Measurements from ENCODE around the gene S100P. TPM values are rescaled to one million over a fixed set of nuclear protein-coding genes. Genes with fewer than 3 reads are reported as not detected.

S100P gene
- total RNA-seq, 4 donors from 2014 or later, result 15.8 to 65.8 (median 51.8) TPM

GRCh38 chr4:6716958-6717655, 23.4 kb downstream of the S100P start:
- intact Hi-C loops (cut with DNase I), result no loop called here
- Histone ChIP-seq H3K27me3 (no peaks in the 10 kb centered on the region), H3K36me3 (peaks cover 0 to 4% (median 0%) of the 10 kb centered on the region in 3 donors), H3K4me1 (peaks cover 5 to 40% (median 27%) of the 10 kb centered on the region in 3 donors), H3K9me3 (no peaks in the 10 kb centered on the region), H3K27ac (peak overlapping the region; percentile 88 to 98 (median 97)), H3K4me3 (peak overlapping the region; percentile 80 to 97 (median 88))
- DNase-seq, result no peak
- WGBS, 2 donors, result 11 to 20% methylated on average over 7 of the region's 7 CpGs
- TF ChIP-seq POLR2A (IDR thresholded peaks at IDR 0.05) (no peak), CTCF (IDR thresholded peaks at IDR 0.05) (no peak)

- TF ChIP-seq POLR2A (IDR thresholded peaks at IDR 0.05) (no peak), CTCF (IDR thresholded peaks at IDR 0.05) (no peak)
- 78 to 89% methylated on average over 7 of the region's 7 CpGs for WGBS, 2 donors
- intact Hi-C loops (cut with DNase I), result no loop called here
Measured at GRCh38 chr4:6718932-6719610, 25.4 kb downstream of the S100P start.

GRCh38 chr4:6719611-6720179, 26.0 kb downstream of the S100P start:
- 59 to 80% methylated on average over 4 to 6 of the region's 8 CpGs for WGBS, 2 donors

More at GRCh38 chr4:6718932-6719610, 25.4 kb downstream of the S100P start:
- H3K4me1 ChIP-seq, result peaks cover 5 to 40% (median 27%) of the 10 kb centered on the region in 3 donors
- H3K4me3 ChIP-seq, result no peak overlapping the region
- H3K9me3 ChIP-seq, result no peaks in the 10 kb centered on the region
- peaks cover 0 to 4% (median 0%) of the 10 kb centered on the region in 3 donors for H3K36me3 ChIP-seq
- DNase-seq, result no peak
- no peak overlapping the region for H3K27ac ChIP-seq
- H3K27me3 ChIP-seq, result no peaks in the 10 kb centered on the region

GRCh38 chr4:6720202-6720699, 26.6 kb downstream of the S100P start:
- no peaks in the 10 kb centered on the region for H3K9me3 ChIP-seq
- H3K36me3 ChIP-seq, result peaks cover 0 to 4% (median 0%) of the 10 kb centered on the region in 3 donors
- no peak for DNase-seq
- H3K4me3 ChIP-seq, result no peak overlapping the region
- WGBS, 2 donors, result 3 to 6% methylated on average over 11 to 14 of the region's 14 CpGs
- peaks cover 11 to 47% (median 27%) of the 10 kb centered on the region in 3 donors for H3K4me1 ChIP-seq
- TF ChIP-seq CTCF (IDR thresholded peaks at IDR 0.05) (peak; percentile 87 to 97 (median 93)), POLR2A (IDR thresholded peaks at IDR 0.05) (no peak)
- intact Hi-C loops (cut with DNase I), result loop anchor here (5.0 kb wide), 1 partner anchor 152 kb away; no protein-coding TSS in a partner anchor
- no peak overlapping the region for H3K27ac ChIP-seq
- no peaks in the 10 kb centered on the region for H3K27me3 ChIP-seq

More at GRCh38 chr4:6719611-6720179, 26.0 kb downstream of the S100P start:
- peaks cover 6 to 43% (median 27%) of the 10 kb centered on the region in 3 donors for H3K4me1 ChIP-seq
- no peaks in the 10 kb centered on the region for H3K9me3 ChIP-seq
- H3K36me3 ChIP-seq, result peaks cover 0 to 4% (median 0%) of the 10 kb centered on the region in 3 donors
- no peaks in the 10 kb centered on the region for H3K27me3 ChIP-seq
- no peak for DNase-seq
- H3K27ac ChIP-seq, result no peak overlapping the region
- TF ChIP-seq CTCF (IDR thresholded peaks at IDR 0.05), result no peak
- no peak for TF ChIP-seq POLR2A (IDR thresholded peaks at IDR 0.05)
- intact Hi-C loops (cut with DNase I), result loop anchor here (5.0 kb wide), 1 partner anchor 153 kb away; no protein-coding TSS in a partner anchor
- no peak overlapping the region for H3K4me3 ChIP-seq
